SK-N-SH treated with all-trans-retinoic acid at 6 μM for 48 hours (cell line): ENCODE data around the gene FXYD4.

Experiments
- ARNTL ChIP-seq: fragments of 450-650 bp; formaldehyde crosslinking; IDR thresholded peaks from 2 replicates; pipeline ENCODE4 v1.5.0; 2020; ENCODE audit warnings: low read depth, mild to moderate bottlenecking, moderate library complexity, borderline replicate concordance
- BACH2 ChIP-seq: fragments of 250-450 bp; sonication (Bioruptor Pico); IDR thresholded peaks from 2 replicates; pipeline ENCODE4 v1.9.0; 2021; ENCODE audit warnings: mild to moderate bottlenecking, borderline replicate concordance
- CSDC2 ChIP-seq: fragments of 250-450 bp; sonication (Bioruptor Pico); IDR thresholded peaks from 2 replicates; pipeline ENCODE4 v1.5.0; 2020; ENCODE audit warnings: mild to moderate bottlenecking, moderate library complexity
- GLIS3 ChIP-seq: fragments of 250-450 bp; sonication (Bioruptor Pico); IDR thresholded peaks from 2 replicates; pipeline ENCODE4 v1.5.0; 2020; ENCODE audit warnings: mild to moderate bottlenecking, moderate library complexity
- POU6F1 ChIP-seq: fragments of 250-450 bp; sonication (Bioruptor Pico); IDR thresholded peaks from 2 replicates; pipeline ENCODE4 v1.8.0; 2021; ENCODE audit warnings: low read depth, mild to moderate bottlenecking, moderate library complexity, borderline replicate concordance
- RARB ChIP-seq: fragments of 250-450 bp; sonication (Bioruptor Pico); IDR thresholded peaks from 2 replicates; pipeline ENCODE4 v1.8.0; 2021; ENCODE audit warnings: mild to moderate bottlenecking, moderate library complexity
- ZNF565 ChIP-seq: fragments of 450-650 bp; formaldehyde crosslinking; conservative IDR thresholded peaks from 2 replicates; pipeline ENCODE4 v1.5.0; 2020; ENCODE audit warnings: low read depth, mild to moderate bottlenecking, moderate library complexity
- ZNF70 ChIP-seq: fragments of 450-650 bp; formaldehyde crosslinking; IDR thresholded peaks from 2 replicates; pipeline ENCODE4 v1.5.0; 2020; ENCODE audit warnings: mild to moderate bottlenecking, moderate library complexity
- ZNF8 ChIP-seq: fragments of 450-650 bp; formaldehyde crosslinking; IDR thresholded peaks from 2 replicates; pipeline ENCODE4 v1.5.0; 2020; ENCODE audit warnings: mild to moderate bottlenecking, moderate library complexity
- TF ChIP-seq, protein P1 (sequence below): fragments of 250-450 bp; sonication (Bioruptor Pico); IDR thresholded peaks from 2 replicates; pipeline ENCODE4 v1.5.1; 2020; ENCODE audit warnings: low read depth, mild to moderate bottlenecking, moderate library complexity
- TF ChIP-seq, protein P2 (sequence below): fragments of 250-450 bp; sonication (Bioruptor Pico); IDR thresholded peaks from 2 replicates; pipeline ENCODE4 v1.8.0; 2020; ENCODE audit warnings: mild to moderate bottlenecking, moderate library complexity, borderline replicate concordance
- TF ChIP-seq, protein P3 (sequence below): fragments of 250-450 bp; sonication (Bioruptor Pico); IDR thresholded peaks from 2 replicates; pipeline ENCODE4 v1.5.0; 2020; ENCODE audit warnings: mild to moderate bottlenecking, moderate library complexity

- TF ChIP-seq RARB (CRISPR knock-in tag) = no peak
- TF ChIP-seq, protein P1, sequence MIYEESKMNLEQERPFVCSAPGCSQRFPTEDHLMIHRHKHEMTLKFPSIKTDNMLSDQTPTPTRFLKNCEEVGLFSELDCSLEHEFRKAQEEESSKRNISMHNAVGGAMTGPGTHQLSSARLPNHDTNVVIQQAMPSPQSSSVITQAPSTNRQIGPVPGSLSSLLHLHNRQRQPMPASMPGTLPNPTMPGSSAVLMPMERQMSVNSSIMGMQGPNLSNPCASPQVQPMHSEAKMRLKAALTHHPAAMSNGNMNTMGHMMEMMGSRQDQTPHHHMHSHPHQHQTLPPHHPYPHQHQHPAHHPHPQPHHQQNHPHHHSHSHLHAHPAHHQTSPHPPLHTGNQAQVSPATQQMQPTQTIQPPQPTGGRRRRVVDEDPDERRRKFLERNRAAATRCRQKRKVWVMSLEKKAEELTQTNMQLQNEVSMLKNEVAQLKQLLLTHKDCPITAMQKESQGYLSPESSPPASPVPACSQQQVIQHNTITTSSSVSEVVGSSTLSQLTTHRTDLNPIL (CRISPR knock-in tag) = no peak
- no peak for TF ChIP-seq ARNTL
- TF ChIP-seq POU6F1 (CRISPR knock-in tag) = no peak
- TF ChIP-seq, protein P2, sequence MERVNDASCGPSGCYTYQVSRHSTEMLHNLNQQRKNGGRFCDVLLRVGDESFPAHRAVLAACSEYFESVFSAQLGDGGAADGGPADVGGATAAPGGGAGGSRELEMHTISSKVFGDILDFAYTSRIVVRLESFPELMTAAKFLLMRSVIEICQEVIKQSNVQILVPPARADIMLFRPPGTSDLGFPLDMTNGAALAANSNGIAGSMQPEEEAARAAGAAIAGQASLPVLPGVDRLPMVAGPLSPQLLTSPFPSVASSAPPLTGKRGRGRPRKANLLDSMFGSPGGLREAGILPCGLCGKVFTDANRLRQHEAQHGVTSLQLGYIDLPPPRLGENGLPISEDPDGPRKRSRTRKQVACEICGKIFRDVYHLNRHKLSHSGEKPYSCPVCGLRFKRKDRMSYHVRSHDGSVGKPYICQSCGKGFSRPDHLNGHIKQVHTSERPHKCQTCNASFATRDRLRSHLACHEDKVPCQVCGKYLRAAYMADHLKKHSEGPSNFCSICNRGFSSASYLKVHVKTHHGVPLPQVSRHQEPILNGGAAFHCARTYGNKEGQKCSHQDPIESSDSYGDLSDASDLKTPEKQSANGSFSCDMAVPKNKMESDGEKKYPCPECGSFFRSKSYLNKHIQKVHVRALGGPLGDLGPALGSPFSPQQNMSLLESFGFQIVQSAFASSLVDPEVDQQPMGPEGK (CRISPR knock-in tag) = no peak
- TF ChIP-seq ZNF70 = no peak
- TF ChIP-seq CSDC2 (CRISPR knock-in tag) = no peak
- TF ChIP-seq ZNF565 = no peak
- no peak for TF ChIP-seq ZNF8 (CRISPR knock-in tag)
- TF ChIP-seq GLIS3 (CRISPR knock-in tag) = no peak
- no peak for TF ChIP-seq BACH2 (CRISPR knock-in tag)
- TF ChIP-seq, protein P3, sequence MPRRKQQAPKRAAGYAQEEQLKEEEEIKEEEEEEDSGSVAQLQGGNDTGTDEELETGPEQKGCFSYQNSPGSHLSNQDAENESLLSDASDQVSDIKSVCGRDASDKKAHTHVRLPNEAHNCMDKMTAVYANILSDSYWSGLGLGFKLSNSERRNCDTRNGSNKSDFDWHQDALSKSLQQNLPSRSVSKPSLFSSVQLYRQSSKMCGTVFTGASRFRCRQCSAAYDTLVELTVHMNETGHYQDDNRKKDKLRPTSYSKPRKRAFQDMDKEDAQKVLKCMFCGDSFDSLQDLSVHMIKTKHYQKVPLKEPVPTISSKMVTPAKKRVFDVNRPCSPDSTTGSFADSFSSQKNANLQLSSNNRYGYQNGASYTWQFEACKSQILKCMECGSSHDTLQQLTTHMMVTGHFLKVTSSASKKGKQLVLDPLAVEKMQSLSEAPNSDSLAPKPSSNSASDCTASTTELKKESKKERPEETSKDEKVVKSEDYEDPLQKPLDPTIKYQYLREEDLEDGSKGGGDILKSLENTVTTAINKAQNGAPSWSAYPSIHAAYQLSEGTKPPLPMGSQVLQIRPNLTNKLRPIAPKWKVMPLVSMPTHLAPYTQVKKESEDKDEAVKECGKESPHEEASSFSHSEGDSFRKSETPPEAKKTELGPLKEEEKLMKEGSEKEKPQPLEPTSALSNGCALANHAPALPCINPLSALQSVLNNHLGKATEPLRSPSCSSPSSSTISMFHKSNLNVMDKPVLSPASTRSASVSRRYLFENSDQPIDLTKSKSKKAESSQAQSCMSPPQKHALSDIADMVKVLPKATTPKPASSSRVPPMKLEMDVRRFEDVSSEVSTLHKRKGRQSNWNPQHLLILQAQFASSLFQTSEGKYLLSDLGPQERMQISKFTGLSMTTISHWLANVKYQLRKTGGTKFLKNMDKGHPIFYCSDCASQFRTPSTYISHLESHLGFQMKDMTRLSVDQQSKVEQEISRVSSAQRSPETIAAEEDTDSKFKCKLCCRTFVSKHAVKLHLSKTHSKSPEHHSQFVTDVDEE (CRISPR knock-in tag) = no peak
Observed at GRCh38 chr10:43401627-43402026, 30.2 kb downstream of the FXYD4 start.
